Activated naive CD8-positive, alpha-beta T cell treated with anti-CD3 and anti-CD28 coated beads, Interleukin-2, amount 10 ng/mL, durations not matched to agents 7 days and 5 days (primary cell): Measurements from ENCODE around the gene RIN3. TPM values are rescaled to one million over a fixed set of nuclear protein-coding genes. Genes with fewer than 3 reads are reported as not detected.

ENCODE experiments used
- ATAC-seq: fragments of 150-1000 bp; cut with Tn5 transposase; one replicate; pipeline ENCODE4 v1.10.0; 2021; ENCODE audit warnings: low read depth, moderate library complexity
- POLR2A ChIA-PET: fragments of 350-600 bp; sonication (Branson Sonifier 250); formaldehyde crosslinking; loops from one replicate; lab custom pipeline; 2021; ENCODE audit warnings: antibody characterized with exemption; lab: Charles Lee
- DNase-seq: peaks from one replicate; pipeline ENCODE4 v3.0.0; 2021
- H3K27ac Mint-ChIP-seq: one replicate; pipeline ENCODE4 v1.8.0; 2022; ENCODE audit warnings: mild to moderate bottlenecking, mixed read lengths
- H3K27me3 Mint-ChIP-seq: one replicate; pipeline ENCODE4 v1.8.0; 2022; ENCODE audit warnings: mild to moderate bottlenecking, moderate library complexity, mixed read lengths
- H3K36me3 Mint-ChIP-seq: one replicate; pipeline ENCODE4 v1.8.0; 2021; ENCODE audit warnings: mild to moderate bottlenecking, mixed read lengths
- H3K4me1 Mint-ChIP-seq: one replicate; pipeline ENCODE4 v1.8.0; 2021; ENCODE audit warnings: mixed read lengths
- H3K4me3 Mint-ChIP-seq: one replicate; pipeline ENCODE4 v1.8.0; 2022; ENCODE audit warnings: mild to moderate bottlenecking, moderate library complexity, mixed read lengths
- H3K9me3 Mint-ChIP-seq: one replicate; pipeline ENCODE4 v1.8.0; 2021; ENCODE audit warnings: mixed read lengths
- total RNA-seq, 2 experiments: library from RNA; stranded (reverse); gene quantifications; one replicate each; pipeline ENCODE4 v1.2.3, GENCODE V29; 2021

The RIN3 gene
- total RNA-seq, 2 experiments from 2014 or later: 80.5 to 80.9 TPM

GRCh38 chr14:92587700-92588085, 74.1 kb downstream of the RIN3 start:
- no peak for DNase-seq
- Mint-ChIP-seq H3K4me1 (peaks cover 74% of the 10 kb centered on the region), H3K9me3 (peaks cover 2% of the 10 kb centered on the region), H3K4me3 (peak overlapping the region; percentile 73), H3K27me3 (no peaks in the 10 kb centered on the region), H3K27ac (peak overlapping the region; percentile 89), H3K36me3 (peaks cover 56% of the 10 kb centered on the region)
- ATAC-seq: no peak
- POLR2A ChIA-PET: interaction anchor here (1.0 to 3.3 kb wide), 5 partner anchors 11 to 161 kb away, joined by 3 to 43 read pairs (median 17); partner anchors contain the start of gene LGMN

DNA sequence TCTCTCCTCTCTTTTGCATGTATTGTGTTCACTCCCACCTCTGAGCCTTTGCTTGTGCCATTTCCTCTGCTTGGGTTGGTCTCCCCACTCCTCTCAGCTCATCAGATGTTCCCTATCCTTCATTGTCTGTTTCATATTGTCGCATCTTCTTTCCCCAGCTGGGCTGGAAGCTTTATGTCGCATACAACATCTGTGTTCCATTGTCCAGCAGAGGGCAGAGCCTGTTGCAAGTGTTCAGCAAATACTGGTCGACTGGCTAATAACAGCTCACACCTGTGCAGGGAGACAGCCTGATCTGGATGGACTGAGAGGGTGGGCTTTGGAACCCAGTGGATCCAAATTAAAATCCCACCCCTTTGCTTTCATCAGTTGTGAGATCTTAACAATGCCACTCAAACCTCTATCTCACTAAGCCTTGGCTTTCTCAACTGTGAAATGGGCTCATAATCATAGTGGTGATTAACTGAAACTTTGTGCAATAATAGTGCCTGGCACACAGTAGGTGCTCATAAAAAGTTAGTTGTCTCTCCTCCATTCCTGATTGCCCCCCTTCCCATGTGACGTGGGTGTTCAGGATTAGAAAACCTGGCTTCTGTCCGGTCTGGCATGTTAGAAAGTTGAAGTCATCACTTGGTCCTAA, 75.8 kb downstream of the RIN3 start:
- POLR2A ChIA-PET: interaction anchor here (1.6 kb wide), 1 partner anchor 63 kb away, joined by 5 read pairs; no protein-coding TSS in a partner anchor
- H3K4me3 Mint-ChIP-seq: no peak overlapping the region
- H3K36me3 Mint-ChIP-seq: peaks cover 55% of the 10 kb centered on the region
- H3K4me1 Mint-ChIP-seq: peaks cover 63% of the 10 kb centered on the region
- peaks cover 5% of the 10 kb centered on the region for H3K9me3 Mint-ChIP-seq
- DNase-seq: no peak
- H3K27ac Mint-ChIP-seq: peak overlapping the region; percentile 76
- ATAC-seq: no peak
- no peaks in the 10 kb centered on the region for H3K27me3 Mint-ChIP-seq

DNA sequence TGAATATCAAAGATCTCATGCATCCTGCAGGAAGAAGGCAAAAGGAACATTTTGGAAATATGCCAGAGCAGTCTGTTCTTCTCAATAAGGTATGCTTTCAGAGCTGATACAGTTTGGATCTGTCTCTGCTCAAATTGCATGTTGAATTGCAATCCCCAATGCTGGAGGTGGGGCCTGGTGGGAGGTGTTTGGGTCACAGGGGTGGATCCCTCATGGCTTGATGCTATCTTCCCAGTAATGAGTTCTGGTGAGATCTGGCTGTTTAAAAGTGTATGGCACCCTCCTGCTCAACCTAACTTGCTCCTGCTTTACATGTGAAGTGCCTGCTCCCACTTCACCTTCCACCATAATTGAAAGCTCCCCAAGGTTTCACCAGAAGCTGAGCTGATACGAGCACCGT, 76.6 kb downstream of the RIN3 start:
- Mint-ChIP-seq H3K27me3 (no peaks in the 10 kb centered on the region), H3K4me1 (peaks cover 58% of the 10 kb centered on the region)

GRCh38 chr14:92590941-92591340, 77.4 kb downstream of the RIN3 start:
- no peak for DNase-seq
- ATAC-seq: no peak
- peaks cover 53% of the 10 kb centered on the region for H3K36me3 Mint-ChIP-seq
- no peak overlapping the region for H3K27ac Mint-ChIP-seq
- peaks cover 54% of the 10 kb centered on the region for H3K4me1 Mint-ChIP-seq
- POLR2A ChIA-PET: interaction anchor here (1.0 kb wide), 1 partner anchor 25 kb away, joined by 3 read pairs; no protein-coding TSS in a partner anchor
- peak overlapping the region; percentile 14 for H3K4me3 Mint-ChIP-seq
- H3K9me3 Mint-ChIP-seq: peaks cover 6% of the 10 kb centered on the region
- no peaks in the 10 kb centered on the region for H3K27me3 Mint-ChIP-seq

More for the DNA sequence above, 76.6 kb downstream of the RIN3 start:
- H3K4me3 Mint-ChIP-seq: no peak overlapping the region
- H3K27ac Mint-ChIP-seq: no peak overlapping the region
- H3K36me3 Mint-ChIP-seq: peaks cover 56% of the 10 kb centered on the region
- peaks cover 6% of the 10 kb centered on the region for H3K9me3 Mint-ChIP-seq
- POLR2A ChIA-PET: interaction anchor here (1.0 to 1.6 kb wide), 2 partner anchors 26 to 62 kb away, joined by 3 to 5 read pairs; no protein-coding TSS in a partner anchor
- DNase-seq: no peak
- no peak for ATAC-seq

- Mint-ChIP-seq H3K27me3 (no peaks in the 10 kb centered on the region), H3K9me3 (peaks cover 6% of the 10 kb centered on the region), H3K27ac (no peak overlapping the region), H3K4me1 (peaks cover 50% of the 10 kb centered on the region), H3K4me3 (peak overlapping the region; percentile 14), H3K36me3 (peaks cover 57% of the 10 kb centered on the region)
- DNase-seq: no peak
- POLR2A ChIA-PET: no interaction called here
- no peak for ATAC-seq
These were observed 77.8 kb downstream of the RIN3 start for GRCh38 chr14:92591346-92591745.

DNA sequence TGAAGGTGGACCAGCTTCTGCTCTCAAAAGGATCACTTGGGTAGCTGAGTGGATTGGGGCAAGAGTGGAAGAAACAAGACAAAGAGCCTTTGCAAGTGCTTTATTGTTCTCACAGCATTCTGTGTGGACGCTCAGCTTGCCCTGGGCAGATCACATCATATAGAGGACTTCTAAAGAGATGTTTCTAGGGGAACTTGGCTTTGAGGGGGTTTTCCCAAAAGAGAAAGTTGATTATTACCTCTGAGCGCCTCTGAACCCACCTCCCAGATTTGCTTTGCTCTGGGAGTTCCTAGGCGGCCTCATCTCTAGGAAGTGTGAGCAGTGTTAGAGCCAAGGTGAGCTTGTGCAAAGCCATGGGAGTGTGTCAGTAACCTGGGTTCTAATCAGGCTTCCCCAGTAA, 81.7 kb downstream of the RIN3 start:
- no peak for DNase-seq
- Mint-ChIP-seq H3K4me1 (peaks cover 31% of the 10 kb centered on the region), H3K27me3 (no peaks in the 10 kb centered on the region), H3K9me3 (peaks cover 6% of the 10 kb centered on the region), H3K27ac (peak overlapping the region; percentile 19), H3K4me3 (no peak overlapping the region), H3K36me3 (peaks cover 59% of the 10 kb centered on the region)
- POLR2A ChIA-PET: interaction anchor here (0.8 to 1.0 kb wide), 2 partner anchors 10 to 56 kb away, joined by 3 read pairs; no protein-coding TSS in a partner anchor
- ATAC-seq: no peak

DNA sequence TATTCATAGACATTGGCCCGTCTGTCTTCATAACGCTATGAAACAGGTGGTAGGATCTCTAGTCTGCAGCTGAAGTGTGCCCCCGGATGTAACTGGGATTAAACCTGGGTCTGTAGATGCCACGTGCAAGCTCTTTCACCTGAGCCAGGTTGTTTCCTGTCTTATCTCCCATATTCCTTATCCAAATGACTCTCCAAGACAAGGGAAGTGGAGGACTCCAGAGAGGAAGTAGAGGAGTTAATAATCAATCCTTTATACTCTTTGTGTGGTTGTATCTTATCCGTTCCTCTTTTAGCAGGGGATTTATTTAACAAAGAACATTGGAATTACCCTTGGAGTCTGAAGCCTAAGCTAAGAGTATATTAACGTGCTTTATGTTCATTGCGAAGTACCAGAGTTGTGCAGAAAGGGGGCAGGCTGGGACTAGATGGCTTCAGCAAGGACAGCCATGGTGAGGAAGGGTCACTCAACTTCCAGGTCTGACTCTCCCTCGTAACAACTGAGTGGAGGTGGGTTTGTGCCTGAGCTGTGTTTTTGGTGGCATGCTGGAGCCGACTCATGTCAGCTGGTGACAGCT, 82.8 kb downstream of the RIN3 start:
- POLR2A ChIA-PET: no interaction called here
- ATAC-seq: no peak
- Mint-ChIP-seq H3K36me3 (peaks cover 48% of the 10 kb centered on the region), H3K4me1 (peaks cover 29% of the 10 kb centered on the region), H3K27ac (no peak overlapping the region), H3K4me3 (no peak overlapping the region), H3K9me3 (peaks cover 6% of the 10 kb centered on the region), H3K27me3 (no peaks in the 10 kb centered on the region)
- DNase-seq: no peak

DNA sequence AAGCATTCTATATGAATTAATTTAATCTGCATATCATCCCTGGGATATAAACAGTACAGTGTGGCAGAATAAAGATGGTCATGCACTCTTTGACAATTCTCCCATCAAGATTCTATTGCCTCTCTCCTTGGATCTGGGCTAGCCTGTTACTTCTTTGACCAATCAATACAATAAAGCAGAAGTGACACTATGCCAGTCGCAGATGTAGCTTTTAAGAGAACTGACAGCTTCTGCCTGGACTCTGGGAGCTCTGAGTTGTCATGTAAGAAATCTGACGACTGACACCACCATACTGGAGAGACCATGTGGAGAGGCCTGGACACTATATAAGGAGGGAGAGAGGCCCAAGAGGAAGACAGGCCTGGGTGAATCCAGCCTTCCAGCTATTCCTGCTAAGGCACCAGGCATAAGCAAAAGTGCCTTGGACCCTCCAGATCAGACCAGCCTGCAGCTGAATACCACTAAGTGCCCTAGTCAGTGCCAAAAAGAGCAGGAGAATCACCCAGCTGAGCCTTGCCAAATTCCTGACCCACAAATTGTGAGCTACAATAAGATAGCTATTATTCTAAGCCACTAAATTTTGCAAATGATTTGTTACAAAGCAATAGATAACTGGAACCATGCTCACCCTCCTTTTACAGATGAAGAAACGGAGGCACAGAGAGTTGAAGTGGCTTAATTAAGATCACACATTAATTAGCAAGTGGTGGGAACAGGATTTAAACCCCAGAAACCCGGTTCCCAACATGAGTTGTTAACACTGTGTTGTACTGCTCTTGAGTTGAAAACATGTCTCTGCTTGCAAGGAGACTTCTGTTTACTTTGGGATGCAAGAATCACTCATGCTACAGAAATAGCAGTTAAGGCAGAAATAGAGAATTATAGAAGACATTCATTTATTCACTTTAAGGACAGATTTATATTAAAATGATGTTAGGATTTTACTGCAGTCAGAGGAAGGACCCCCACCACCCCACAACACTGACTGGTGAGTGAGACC, 84.6 kb downstream of the RIN3 start:
- H3K27ac Mint-ChIP-seq: peak overlapping the region; percentile 0
- H3K27me3 Mint-ChIP-seq: no peaks in the 10 kb centered on the region
- H3K9me3 Mint-ChIP-seq: peaks cover 4% of the 10 kb centered on the region

DNA sequence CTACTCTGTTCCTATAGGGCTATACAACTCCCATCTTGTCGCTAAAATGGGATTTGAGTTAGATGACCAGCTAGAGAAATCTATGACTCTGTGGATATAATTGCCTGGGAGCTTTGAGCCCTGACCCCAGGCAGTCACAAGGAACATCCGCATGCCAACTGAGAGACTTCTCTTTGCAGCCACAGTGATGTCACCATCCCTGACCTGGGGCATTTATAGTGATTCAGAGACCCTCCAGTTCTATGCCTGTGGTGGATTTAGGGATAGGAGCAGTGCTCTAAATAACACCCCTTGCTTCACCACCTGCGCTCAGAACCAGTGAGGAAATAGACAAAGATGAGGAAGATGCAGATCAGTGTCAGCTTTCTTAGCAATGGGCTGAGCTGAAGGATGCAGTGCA, 86.2 kb downstream of the RIN3 start:
- H3K9me3 Mint-ChIP-seq: no peaks in the 10 kb centered on the region
- H3K27ac Mint-ChIP-seq: no peak overlapping the region
- POLR2A ChIA-PET: no interaction called here
- peaks cover 28% of the 10 kb centered on the region for H3K36me3 Mint-ChIP-seq
- ATAC-seq (no peak), DNase-seq (no peak)
- H3K27me3 Mint-ChIP-seq: no peaks in the 10 kb centered on the region
- H3K4me3 Mint-ChIP-seq: no peak overlapping the region
- peaks cover 29% of the 10 kb centered on the region for H3K4me1 Mint-ChIP-seq

More for the DNA sequence above, 84.6 kb downstream of the RIN3 start:
- no peak overlapping the region for H3K4me3 Mint-ChIP-seq
- H3K36me3 Mint-ChIP-seq: peaks cover 38% of the 10 kb centered on the region
- no peak for DNase-seq
- POLR2A ChIA-PET: no interaction called here
- no peak for ATAC-seq
- peaks cover 27% of the 10 kb centered on the region for H3K4me1 Mint-ChIP-seq

DNA sequence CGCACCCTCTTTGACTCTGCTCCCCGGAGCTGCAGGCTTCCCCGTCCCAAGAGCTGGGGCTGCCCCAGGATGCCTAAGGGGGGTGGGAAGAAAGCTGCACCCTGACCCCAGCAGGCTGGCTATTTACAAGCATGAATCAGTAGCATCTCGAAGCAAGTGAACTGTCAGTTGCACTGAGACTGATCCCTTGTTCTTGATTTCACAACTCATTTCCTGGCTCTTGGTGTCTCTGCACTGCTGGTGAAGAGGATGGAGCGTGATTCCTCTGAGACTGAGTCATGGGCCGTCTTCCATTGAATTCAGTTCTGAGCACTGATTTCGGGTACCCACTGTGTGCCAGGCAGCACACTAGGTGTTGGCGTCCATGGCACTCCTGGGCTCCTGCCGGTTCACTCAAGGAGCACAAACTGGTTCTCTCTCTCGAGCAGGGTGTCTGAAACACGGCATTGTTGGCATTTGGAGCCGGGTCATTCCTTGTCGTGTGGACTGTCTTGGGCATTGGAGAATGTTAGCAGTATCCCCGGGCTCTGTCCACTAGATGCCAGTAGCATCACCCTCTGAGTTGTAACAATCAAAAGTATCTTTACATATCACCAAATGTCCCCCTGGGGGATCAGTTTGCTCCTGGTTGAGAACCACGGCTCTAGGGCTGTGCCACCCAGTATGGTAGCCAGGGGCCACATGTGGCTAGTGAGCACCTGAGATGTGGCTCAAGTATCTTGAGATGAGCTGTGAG, 86.9 kb downstream of the RIN3 start:
- Mint-ChIP-seq H3K36me3 (peaks cover 24% of the 10 kb centered on the region), H3K27ac (no peak overlapping the region), H3K9me3 (no peaks in the 10 kb centered on the region), H3K27me3 (no peaks in the 10 kb centered on the region), H3K4me1 (peaks cover 26% of the 10 kb centered on the region), H3K4me3 (no peak overlapping the region)
- POLR2A ChIA-PET: no interaction called here
- no peak for DNase-seq
- no peak for ATAC-seq

- Mint-ChIP-seq H3K27ac (no peak overlapping the region), H3K4me3 (no peak overlapping the region), H3K27me3 (no peaks in the 10 kb centered on the region), H3K4me1 (peaks cover 24% of the 10 kb centered on the region), H3K36me3 (peaks cover 19% of the 10 kb centered on the region), H3K9me3 (no peaks in the 10 kb centered on the region)
- DNase-seq (no peak), ATAC-seq (no peak)
- POLR2A ChIA-PET: no interaction called here
These were observed 87.6 kb downstream of the RIN3 start for GRCh38 chr14:92601131-92601710.

- ATAC-seq (no peak), DNase-seq (no peak)
- Mint-ChIP-seq H3K9me3 (peaks cover 2% of the 10 kb centered on the region), H3K4me3 (no peak overlapping the region), H3K4me1 (peaks cover 24% of the 10 kb centered on the region), H3K27ac (no peak overlapping the region), H3K36me3 (peaks cover 17% of the 10 kb centered on the region), H3K27me3 (no peaks in the 10 kb centered on the region)
- POLR2A ChIA-PET: no interaction called here
These were observed 88.3 kb downstream of the RIN3 start for GRCh38 chr14:92601757-92602417.
